NCI-H2171 treated with DMSO at 0.1 percent for 48 hours (cell line): ENCODE measurements around the gene CDC37L1.

Source experiments
- DNase-seq: peaks from one replicate; lab custom pipeline; 2025; lab: John Stamatoyannopoulos, UW

The CDC37L1 gene

GRCh38 chr9:4714266-4715016, 35.1 kb downstream of the CDC37L1 start:
- no peak for DNase-seq

GRCh38 chr9:4716163-4716562, 36.8 kb downstream of the CDC37L1 start:
- no peak for DNase-seq

GRCh38 chr9:4717815-4718214, 38.4 kb downstream of the CDC37L1 start:
- DNase-seq = no peak

GRCh38 chr9:4718911-4719310, 39.5 kb downstream of the CDC37L1 start:
- DNase-seq = no peak

GRCh38 chr9:4721736-4722135, 42.4 kb downstream of the CDC37L1 start:
- DNase-seq = no peak

- no peak for DNase-seq
Measured at GRCh38 chr9:4725706-4726442, 46.5 kb downstream of the CDC37L1 start.

- DNase-seq = no peak
Measured at GRCh38 chr9:4727593-4727992, 48.2 kb downstream of the CDC37L1 start.

GRCh38 chr9:4732890-4733289, 53.5 kb downstream of the CDC37L1 start:
- DNase-seq = no peak

GRCh38 chr9:4734150-4734549, 54.8 kb downstream of the CDC37L1 start:
- no peak for DNase-seq

- no peak for DNase-seq
Measured at GRCh38 chr9:4738866-4739586, 59.7 kb downstream of the CDC37L1 start.

GRCh38 chr9:4739587-4740387, 60.4 kb downstream of the CDC37L1 start:
- DNase-seq = peak; percentile 37

- DNase-seq = peak; percentile 49
Measured at GRCh38 chr9:4740388-4740637, 60.9 kb downstream of the CDC37L1 start.

- DNase-seq = peak; percentile 89
Measured at GRCh38 chr9:4740638-4741364, 61.4 kb downstream of the CDC37L1 start, which contains the start of gene AK3. Gene AK3 (minus strand): TSS chr9:4741202. CDS start chr9:4741087, 115 bp downstream.

GRCh38 chr9:4741365-4742089, 62.2 kb downstream of the CDC37L1 start:
- peak; percentile 39 for DNase-seq

GRCh38 chr9:4742246-4742645, 62.9 kb downstream of the CDC37L1 start:
- DNase-seq = no peak

GRCh38 chr9:4743131-4743875, 63.9 kb downstream of the CDC37L1 start:
- DNase-seq = no peak

GRCh38 chr9:4746278-4747030, 67.1 kb downstream of the CDC37L1 start:
- no peak for DNase-seq

- no peak for DNase-seq
Measured at GRCh38 chr9:4748612-4749011, 69.2 kb downstream of the CDC37L1 start.

GRCh38 chr9:4750023-4750673, 70.8 kb downstream of the CDC37L1 start:
- DNase-seq = peak; percentile 64
